A673 (cell line): ENCODE measurements around the gene ADAD2. TPM values are rescaled to one million over a fixed set of nuclear protein-coding genes. Genes with fewer than 3 reads are reported as not detected.

Experiments used
- BruUV-seq: library from RNA; stranded (reverse); fragments of 400-500 nt; replicated peaks from 2 replicates; lab custom pipeline; 2021; lab: Mats Ljungman, UMichigan
- CTCF ChIA-PET: fragments of 300-600 bp; sonication (Branson Sonifier 250); formaldehyde crosslinking; loops from one replicate; lab custom pipeline; 2022; ENCODE audit warnings: antibody characterized with exemption; lab: Charles Lee
- POLR2A ChIA-PET: fragments of 300-600 bp; sonication (Branson Sonifier 250); formaldehyde crosslinking; loops from one replicate; lab custom pipeline; 2022; ENCODE audit warnings: antibody characterized with exemption; ENCODE audit not compliant: low non-redundant PET; lab: Charles Lee
- DNase-seq: peaks from one replicate; pipeline ENCODE4 v3.0.0-alpha.2; 2015; ENCODE audit warnings: low spot score
- H3K27ac ChIP-seq: fragments of 200-600 bp; sonication (generic); 2 replicates; pipeline ENCODE4 v1.5.1; 2016; ENCODE audit warnings: mixed run types, low read depth, mild to moderate bottlenecking, mixed read lengths, antibody characterized with exemption, low read length; ENCODE audit not compliant: poor library complexity, severe bottlenecking
- H3K27me3 ChIP-seq: fragments of 200-600 bp; sonication (generic); replicated peaks from 2 replicates; pipeline ENCODE4 v1.6.1; 2017; ENCODE audit warnings: mixed run types, low read depth, mild to moderate bottlenecking, mixed read lengths, antibody characterized with exemption, low read length; ENCODE audit not compliant: insufficient read depth, poor library complexity
- H3K36me3 ChIP-seq: fragments of 200-600 bp; sonication (generic); 2 replicates; pipeline ENCODE4 v1.6.1; 2016; ENCODE audit warnings: mixed run types, mild to moderate bottlenecking, mixed read lengths, antibody characterized with exemption, low read length; ENCODE audit not compliant: insufficient read depth, poor library complexity, severe bottlenecking
- H3K4me1 ChIP-seq: fragments of 200-600 bp; sonication (generic); 2 replicates; pipeline ENCODE4 v1.6.1; 2017; ENCODE audit warnings: mixed run types, mild to moderate bottlenecking, mixed read lengths, antibody characterized with exemption, low read length; ENCODE audit not compliant: insufficient read depth, poor library complexity, severe bottlenecking
- H3K4me3 ChIP-seq: fragments of 200-600 bp; sonication (generic); 2 replicates; pipeline ENCODE4 v1.5.1; 2016; ENCODE audit warnings: low read depth, mixed run types, mild to moderate bottlenecking, mixed read lengths, low read length; ENCODE audit not compliant: poor library complexity, severe bottlenecking
- H3K9me3 ChIP-seq: fragments of 200-600 bp; sonication (generic); 2 replicates; pipeline ENCODE4 v1.6.1; 2016; ENCODE audit warnings: mixed run types, low read depth, mild to moderate bottlenecking, mixed read lengths, antibody characterized with exemption, low read length; ENCODE audit not compliant: poor library complexity, severe bottlenecking
- CTCF ChIP-seq: fragments of 300-800, 200-600 bp; sonication (generic); conservative IDR thresholded peaks from 2 replicates; pipeline ENCODE4 v1.5.1; 2017; ENCODE audit warnings: low read depth, mild to moderate bottlenecking, antibody characterized with exemption, low read length, moderate library complexity, mixed read lengths
- EZH2 ChIP-seq: fragments of 200-600 bp; sonication (generic); IDR thresholded peaks from 2 replicates; pipeline ENCODE4 v1.6.1; 2017; ENCODE audit warnings: borderline replicate concordance, low read depth, mild to moderate bottlenecking, mixed read lengths, antibody characterized with exemption, low read length; ENCODE audit not compliant: poor library complexity, severe bottlenecking
- intact Hi-C: fragments of 100-400 bp; cut with micrococcal nuclease; formaldehyde crosslinking; loops from one replicate; pipeline ENCODE4 v1.10.0; 2022; ENCODE audit not compliant: unreplicated experiment
- total RNA-seq: library from RNA; stranded (reverse); gene quantifications from 2 replicates; pipeline ENCODE4 v1.2.3, GENCODE V29; 2021

The ADAD2 gene
- total RNA-seq, 1 experiment from 2014 or later: not detected

DNA sequence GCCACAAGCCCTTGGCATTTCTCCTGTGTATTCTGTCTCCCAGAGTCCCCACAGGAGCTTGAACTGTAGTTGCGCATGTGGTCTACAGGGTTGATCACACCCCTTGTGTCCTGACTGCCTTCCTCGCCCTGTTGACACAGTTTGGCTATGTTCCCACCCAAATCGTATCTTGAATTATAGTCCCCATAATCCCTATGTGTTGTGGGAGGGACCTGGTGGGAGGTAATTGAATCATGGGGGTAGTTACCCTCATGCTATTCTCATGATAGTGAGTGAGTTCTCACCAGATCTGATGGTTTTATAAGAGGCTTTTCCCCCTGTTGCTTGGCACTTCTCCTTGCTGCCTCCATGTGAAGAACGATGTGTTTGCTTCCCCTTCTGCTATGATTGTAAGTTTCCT is 21.2 kb downstream of the ADAD2 start:
- intact Hi-C loops: no loop called here
- no peaks in the 10 kb centered on the region for H3K9me3 ChIP-seq
- no TSS peak for BruUV-seq
- DNase-seq: no peak
- ChIA-PET CTCF (no interaction called here), POLR2A (no interaction called here)
- no peak overlapping the region for H3K27ac ChIP-seq
- H3K4me3 ChIP-seq: no peak overlapping the region
- H3K36me3 ChIP-seq: no peaks in the 10 kb centered on the region
- H3K4me1 ChIP-seq: no peaks in the 10 kb centered on the region
- H3K27me3 ChIP-seq: no peaks in the 10 kb centered on the region
- no peak for TF ChIP-seq CTCF
- no peak for TF ChIP-seq EZH2

DNA sequence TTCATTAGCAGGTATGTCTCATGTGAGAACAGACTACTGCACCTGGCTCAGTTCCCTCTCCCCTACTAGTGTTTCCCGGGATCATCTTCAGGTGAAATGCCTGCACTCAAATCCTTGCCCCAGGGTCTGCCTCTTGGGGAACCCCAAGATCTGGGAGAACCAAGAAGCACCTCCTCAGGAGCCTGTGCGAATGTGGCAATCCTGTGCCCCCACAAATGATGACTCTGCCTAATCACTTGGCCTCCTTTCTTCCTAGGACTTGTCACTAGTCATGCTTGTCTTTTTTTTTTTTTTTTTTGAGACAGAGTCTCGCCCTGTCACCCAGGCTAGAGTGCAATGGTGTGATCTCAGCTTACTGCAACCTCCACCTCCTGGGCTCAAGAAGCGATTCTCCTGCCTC is 21.7 kb downstream of the ADAD2 start:
- no peaks in the 10 kb centered on the region for H3K4me1 ChIP-seq
- DNase-seq: no peak
- no peak overlapping the region for H3K4me3 ChIP-seq
- no peaks in the 10 kb centered on the region for H3K27me3 ChIP-seq
- no peak for TF ChIP-seq CTCF
- no peak for TF ChIP-seq EZH2
- ChIA-PET CTCF (no interaction called here), POLR2A (no interaction called here)
- no peaks in the 10 kb centered on the region for H3K9me3 ChIP-seq
- no peaks in the 10 kb centered on the region for H3K36me3 ChIP-seq
- intact Hi-C loops: no loop called here
- H3K27ac ChIP-seq: no peak overlapping the region
- BruUV-seq: no TSS peak

DNA sequence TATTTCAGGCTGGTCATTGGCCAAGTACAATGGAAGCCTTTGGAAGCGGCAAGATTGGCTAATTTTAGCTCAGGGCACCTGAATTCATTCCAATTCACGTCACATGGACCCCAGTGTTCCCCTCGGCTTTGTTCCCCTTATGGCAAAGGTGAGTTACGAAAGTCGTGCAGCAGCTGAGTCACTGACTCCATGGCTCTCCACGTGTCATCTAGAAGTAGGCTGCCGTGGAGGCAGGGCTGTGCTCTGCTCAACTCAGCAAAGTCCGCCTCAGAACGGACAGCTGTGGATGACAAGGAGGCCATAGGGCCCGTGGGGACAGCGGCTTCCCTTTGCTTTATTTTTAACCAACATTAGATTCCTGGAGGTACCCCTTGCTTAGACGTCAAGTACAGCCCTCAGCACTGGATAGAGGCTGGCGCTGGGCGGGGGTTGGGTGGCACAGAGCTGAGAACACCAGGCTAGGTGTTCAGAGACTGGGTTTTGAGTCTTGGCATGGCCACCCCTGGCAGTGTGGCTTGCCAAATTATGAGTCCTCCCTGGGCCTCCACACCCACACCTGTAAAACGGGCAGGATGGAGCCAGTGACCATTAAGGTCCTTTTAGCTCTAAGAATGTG is 23.6 kb downstream of the ADAD2 start:
- ChIA-PET POLR2A (no interaction called here), CTCF (no interaction called here)
- Histone ChIP-seq H3K36me3 (no peaks in the 10 kb centered on the region), H3K27me3 (no peaks in the 10 kb centered on the region), H3K4me1 (no peaks in the 10 kb centered on the region), H3K9me3 (no peaks in the 10 kb centered on the region), H3K4me3 (no peak overlapping the region), H3K27ac (no peak overlapping the region)
- no TSS peak for BruUV-seq
- intact Hi-C loops: no loop called here
- DNase-seq: no peak
- TF ChIP-seq CTCF (no peak), EZH2 (no peak)
